ENCODE results near the gene SLC26A3. TPM values are rescaled to one million over a fixed set of nuclear protein-coding genes. Genes with fewer than 3 reads are reported as not detected.

The SLC26A3 gene
- total RNA-seq, 1 experiment from 2014 or later = not detected

DNA sequence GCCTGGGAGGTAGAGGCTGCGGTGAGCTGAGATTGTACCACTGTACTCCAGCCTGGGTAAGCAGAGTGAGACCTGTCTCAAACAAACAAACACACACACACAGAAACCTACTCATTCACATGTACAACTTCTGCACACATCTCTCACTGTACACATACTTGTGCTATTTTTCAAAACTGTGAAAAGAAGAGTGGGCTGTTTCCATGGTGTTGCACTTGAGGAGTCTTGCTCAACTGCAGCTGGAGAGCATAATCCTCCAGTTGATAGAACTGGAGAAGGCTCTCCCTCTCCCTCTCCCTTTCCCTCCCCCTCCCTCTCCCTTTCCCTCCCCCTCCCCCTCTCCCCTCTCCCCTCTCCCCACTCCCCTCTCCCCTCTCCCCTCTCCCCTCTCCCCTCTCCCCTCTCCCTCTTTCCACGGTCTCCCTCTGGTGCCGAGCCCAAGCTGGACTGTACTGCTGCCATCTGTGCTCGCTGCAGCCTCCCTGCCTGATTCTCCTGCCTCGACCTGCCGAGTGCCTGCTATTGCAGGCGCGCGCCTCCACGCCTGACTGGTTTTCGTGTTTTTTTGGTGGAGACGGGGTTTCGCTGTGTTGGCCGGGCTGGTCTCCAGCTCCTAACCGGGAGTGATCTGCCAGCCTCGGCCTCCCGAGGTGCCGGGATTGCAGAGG, 44.3 kb upstream of the SLC26A3 start:
- DNase-seq = no peak
- H4K91ac ChIP-seq (ENCODE audit: insufficient read length, low read depth, low read length) = no peak overlapping the region
- H3K4me1 ChIP-seq (ENCODE audit: insufficient read depth, low read length) = no peaks in the 10 kb centered on the region
- H2BK5ac ChIP-seq (ENCODE audit: insufficient read length, low read length) = no peak overlapping the region
- no peaks in the 10 kb centered on the region for H3K9me3 ChIP-seq (ENCODE audit: control insufficient read depth, low read depth, low read length)
- Mint-ChIP-seq H3K4me3 (no peak overlapping the region), H3K27ac (no peak overlapping the region), H3K9me3 (peaks cover 15 to 16% of the 10 kb centered on the region in 2 experiments; a peak in 4 of 5 replicates), H3K4me1 (peaks cover 3% of the 10 kb centered on the region in 2 experiments; a peak in 2 of 4 replicates), H3K27me3 (ENCODE audit: low read depth) (no peaks in the 10 kb centered on the region), H3K36me3 (ENCODE audit: insufficient read depth in 1 of 3, low read depth in 3 of 3) (peaks cover 0 to 2% (median 0%) of the 10 kb centered on the region in 3 experiments; a peak in 2 of 7 replicates)
- no peak overlapping the region for H2BK120ac ChIP-seq (ENCODE audit: low read depth, low read length, poor library complexity, severe bottlenecking)
- no peak overlapping the region for H4K8ac ChIP-seq (replicated peaks; ENCODE audit: insufficient read length, low read depth, low read length)
- H2AK5ac ChIP-seq (ENCODE audit: insufficient read length, low read length) = no peak overlapping the region
- no peak overlapping the region for H2BK15ac ChIP-seq (ENCODE audit: low read depth, low read length)
- no peak overlapping the region for H3K23ac ChIP-seq (ENCODE audit: insufficient read length, low read depth, low read length)
- no peaks in the 10 kb centered on the region for H3K23me2 ChIP-seq (ENCODE audit: insufficient read length, low read depth, low read length, poor library complexity, severe bottlenecking)
- H2BK20ac ChIP-seq (ENCODE audit: low read depth, low read length, poor library complexity, severe bottlenecking) = no peak overlapping the region
- no peak overlapping the region for H2AFZ ChIP-seq (ENCODE audit: low read length)
- H3K4me2 ChIP-seq (ENCODE audit: insufficient read depth, insufficient read length, low read length) = no peak overlapping the region
- H2BK12ac ChIP-seq (ENCODE audit: insufficient read length, low read depth, low read length) = no peak overlapping the region
- no peak overlapping the region for H3K14ac ChIP-seq (ENCODE audit: insufficient read depth, low read length)
- no peak overlapping the region for H4K5ac ChIP-seq (ENCODE audit: insufficient read length, low read depth, low read length)
- no peaks in the 10 kb centered on the region for H3K79me1 ChIP-seq (ENCODE audit: insufficient read depth, low read depth, low read length, poor library complexity, severe bottlenecking)
- no peak overlapping the region for H3K18ac ChIP-seq (ENCODE audit: insufficient read length, low read depth, low read length)
- no peak overlapping the region for H3K27ac ChIP-seq (ENCODE audit: insufficient read length, low read depth, low read length)
- H3K79me2 ChIP-seq (ENCODE audit: insufficient read depth, low read length) = no peaks in the 10 kb centered on the region
- no peak overlapping the region for H3K56ac ChIP-seq (ENCODE audit: insufficient read length, low read depth, low read length)
- TF ChIP-seq, protein P1, sequence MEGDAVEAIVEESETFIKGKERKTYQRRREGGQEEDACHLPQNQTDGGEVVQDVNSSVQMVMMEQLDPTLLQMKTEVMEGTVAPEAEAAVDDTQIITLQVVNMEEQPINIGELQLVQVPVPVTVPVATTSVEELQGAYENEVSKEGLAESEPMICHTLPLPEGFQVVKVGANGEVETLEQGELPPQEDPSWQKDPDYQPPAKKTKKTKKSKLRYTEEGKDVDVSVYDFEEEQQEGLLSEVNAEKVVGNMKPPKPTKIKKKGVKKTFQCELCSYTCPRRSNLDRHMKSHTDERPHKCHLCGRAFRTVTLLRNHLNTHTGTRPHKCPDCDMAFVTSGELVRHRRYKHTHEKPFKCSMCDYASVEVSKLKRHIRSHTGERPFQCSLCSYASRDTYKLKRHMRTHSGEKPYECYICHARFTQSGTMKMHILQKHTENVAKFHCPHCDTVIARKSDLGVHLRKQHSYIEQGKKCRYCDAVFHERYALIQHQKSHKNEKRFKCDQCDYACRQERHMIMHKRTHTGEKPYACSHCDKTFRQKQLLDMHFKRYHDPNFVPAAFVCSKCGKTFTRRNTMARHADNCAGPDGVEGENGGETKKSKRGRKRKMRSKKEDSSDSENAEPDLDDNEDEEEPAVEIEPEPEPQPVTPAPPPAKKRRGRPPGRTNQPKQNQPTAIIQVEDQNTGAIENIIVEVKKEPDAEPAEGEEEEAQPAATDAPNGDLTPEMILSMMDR (conservative IDR thresholded peaks at IDR 0.05) = no peak
- no CpG with 5 or more reads among the region's 18 CpGs for WGBS (ENCODE audit: extremely low coverage, insufficient read length, low lambda C conversion rate)
- no peaks in the 10 kb centered on the region for H3K27me3 ChIP-seq (ENCODE audit: insufficient read depth, low read length)
- H4K20me1 ChIP-seq (ENCODE audit: control insufficient read depth, insufficient read depth, insufficient read length) = no peaks in the 10 kb centered on the region
- H3K4ac ChIP-seq (ENCODE audit: low read depth, low read length) = no peak overlapping the region
- H3K9ac ChIP-seq (ENCODE audit: extremely low read depth, insufficient read length, low read length) = no peak overlapping the region
- no peak overlapping the region for H3T11ph ChIP-seq (ENCODE audit: low read length)

Data from H9 (cell line).